Psoas muscle (tissue), 8 donors: ENCODE results near the gene CYP4F8. TPM values are rescaled to one million over a fixed set of nuclear protein-coding genes. Genes with fewer than 3 reads are reported as not detected.

Experiments
- ATAC-seq, 4 donors: fragments of 200-7000 bp; cut with Tn5 transposase; one replicate each; pipeline ENCODE4 v1.9.1; 2020; ENCODE audit warnings: moderate library complexity in 3 of 4, mild to moderate bottlenecking in 2 of 4
- DNase-seq, 2 donors: peaks; one replicate each; pipeline ENCODE4 v3.0.0-alpha.2; 2020
- H3K27ac ChIP-seq: fragments of 200-600 bp; one replicate; pipeline ENCODE4 v1.8.0; 2022
- H3K27me3 ChIP-seq, 3 donors: fragments of 200-600 bp in 1 of 3; one replicate each; pipeline versions ENCODE4 v1.6.1 to v1.8.0; 2013 to 2022; ENCODE audit warnings: low read length in 2 of 3, mild to moderate bottlenecking in 2 of 3, moderate library complexity in 1 of 3; ENCODE audit not compliant: insufficient read depth in 3 of 3
- H3K36me3 ChIP-seq, 2 donors: fragments of 200-600 bp in 1 of 2; one replicate each; pipeline versions ENCODE4 v1.6.1 to v1.8.0; 2013 to 2022; ENCODE audit warnings: low read depth in 1 of 2, mild to moderate bottlenecking in 1 of 2, moderate library complexity in 1 of 2; ENCODE audit not compliant: insufficient read depth in 1 of 2
- H3K4me1 ChIP-seq: fragments of 200-600 bp; one replicate; pipeline ENCODE4 v1.8.0; 2022
- H3K4me3 ChIP-seq: fragments of 200-600 bp; one replicate; pipeline ENCODE4 v1.8.0; 2022; ENCODE audit warnings: mild to moderate bottlenecking
- H3K9me3 ChIP-seq: fragments of 200-600 bp; one replicate; pipeline ENCODE4 v1.8.0; 2022
- WGBS, 3 donors: extraction: QIAGEN DNeasy Blood & Tissue Kit; methylation state at CpG; one replicate each; pipeline versions ENCODE4 v1.1.6 to v1.1.7; 2013; 5-methylcytosine and 5-hydroxymethylcytosine counted together
- intact Hi-C, 2 donors: fragments of 100-400 bp; cut with DNase I; formaldehyde crosslinking; loops; one replicate each; pipeline versions ENCODE4 v1.11.0 to v1.14.2; 2022
- polyA plus RNA-seq, 3 donors: library from polyadenylated mRNA; stranded (reverse); fragments of 200-250 nt; gene quantifications; one replicate each; pipeline ENCODE4 v1.2.3, GENCODE V29; 2013
- total RNA-seq, 4 donors: library from RNA; stranded (reverse); fragmentation: NEBNext Ultra II Directional in 2 of 4; extraction: Animal tissue kit (Norgen Biotek cat#: 25700) in 2 of 4; gene quantifications; one replicate each; pipeline versions ENCODE4 v1.2.1 to v1.2.4, GENCODE V29; 2021 to 2023
- TF ChIP-seq, protein P1 (sequence below): fragments of 200-600 bp; IDR thresholded peaks from one replicate; pipeline ENCODE4 v1.8.0; 2022; ENCODE audit warnings: antibody characterized with exemption
- donor health status: healthy with polysubstance abuse.
- donor health status: DM: no; HTN: no; CAD: no; lungs with moderate emphysema.
- donor health status: Bipolar disorder and iron deficiency.
- donor health status: healthy.
- donor health status: DM: yes; HTN: yes; CAD: no.
- donor health status: DM: no; HTN: no; CAD: no.
- donor health status: DM: no; HTN: no; CAD: no.
- donor health status: DM: yes; HTN: yes; CAD: no.

Gene CYP4F8
- total and polyA plus RNA-seq, 7 donors: not detected

DNA sequence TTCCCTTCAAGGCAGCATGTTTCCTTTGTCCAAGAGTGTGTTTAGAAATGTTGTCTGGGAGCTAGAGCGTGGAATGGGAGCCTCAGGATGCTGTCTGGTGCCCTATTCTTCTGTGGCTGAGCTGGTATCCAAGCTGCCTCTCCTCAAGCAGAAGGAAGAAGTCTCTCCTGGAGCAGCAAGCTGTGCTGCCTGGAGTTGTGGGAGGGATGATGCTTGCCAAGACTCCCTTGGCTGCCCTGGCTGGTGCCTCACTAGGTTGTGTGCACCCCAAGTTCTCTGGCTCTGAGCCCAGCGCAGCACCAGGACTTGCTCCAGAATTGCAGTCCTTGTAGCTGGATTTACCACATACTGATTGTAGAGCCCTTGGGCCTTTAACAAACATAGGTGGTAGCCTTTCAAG, 21.0 kb downstream of the CYP4F8 start:
- H3K27me3 ChIP-seq: peaks cover 0 to 2% (median 0%) of the 10 kb centered on the region in 3 donors
- TF ChIP-seq, protein P1, sequence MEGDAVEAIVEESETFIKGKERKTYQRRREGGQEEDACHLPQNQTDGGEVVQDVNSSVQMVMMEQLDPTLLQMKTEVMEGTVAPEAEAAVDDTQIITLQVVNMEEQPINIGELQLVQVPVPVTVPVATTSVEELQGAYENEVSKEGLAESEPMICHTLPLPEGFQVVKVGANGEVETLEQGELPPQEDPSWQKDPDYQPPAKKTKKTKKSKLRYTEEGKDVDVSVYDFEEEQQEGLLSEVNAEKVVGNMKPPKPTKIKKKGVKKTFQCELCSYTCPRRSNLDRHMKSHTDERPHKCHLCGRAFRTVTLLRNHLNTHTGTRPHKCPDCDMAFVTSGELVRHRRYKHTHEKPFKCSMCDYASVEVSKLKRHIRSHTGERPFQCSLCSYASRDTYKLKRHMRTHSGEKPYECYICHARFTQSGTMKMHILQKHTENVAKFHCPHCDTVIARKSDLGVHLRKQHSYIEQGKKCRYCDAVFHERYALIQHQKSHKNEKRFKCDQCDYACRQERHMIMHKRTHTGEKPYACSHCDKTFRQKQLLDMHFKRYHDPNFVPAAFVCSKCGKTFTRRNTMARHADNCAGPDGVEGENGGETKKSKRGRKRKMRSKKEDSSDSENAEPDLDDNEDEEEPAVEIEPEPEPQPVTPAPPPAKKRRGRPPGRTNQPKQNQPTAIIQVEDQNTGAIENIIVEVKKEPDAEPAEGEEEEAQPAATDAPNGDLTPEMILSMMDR: no peak
- ATAC-seq (no peak), DNase-seq (no peak)
- no peak overlapping the region for H3K27ac ChIP-seq
- H3K4me3 ChIP-seq: no peak overlapping the region
- intact Hi-C loops: no loop called here
- WGBS, 3 donors: 73 to 78% (median 76%) methylated on average over 2 of the region's 2 CpGs
- no peaks in the 10 kb centered on the region for H3K9me3 ChIP-seq
- no peaks in the 10 kb centered on the region for H3K36me3 ChIP-seq
- H3K4me1 ChIP-seq: no peaks in the 10 kb centered on the region

DNA sequence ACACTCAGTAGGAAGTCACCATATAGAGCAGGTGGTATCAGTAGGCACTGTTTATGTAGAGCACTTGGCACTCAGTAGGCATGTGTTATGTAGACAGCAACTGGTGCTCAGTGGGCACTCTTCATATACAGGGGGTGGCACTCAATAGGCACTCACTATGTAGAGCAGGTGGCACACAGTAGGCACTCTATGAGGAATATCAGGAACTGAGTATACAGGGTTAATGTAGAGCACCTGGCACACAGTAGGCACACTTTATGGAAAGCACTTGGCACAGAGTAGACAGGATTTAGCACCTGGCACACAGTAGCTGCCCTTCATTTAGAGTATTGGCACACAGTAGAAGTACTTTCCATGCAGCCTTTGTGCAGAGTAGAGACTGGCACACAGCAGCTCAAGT, 24.6 kb downstream of the CYP4F8 start:
- Histone ChIP-seq H3K4me1 (no peaks in the 10 kb centered on the region), H3K27me3 (no peaks in the 10 kb centered on the region), H3K27ac (no peak overlapping the region), H3K4me3 (no peak overlapping the region), H3K36me3 (no peaks in the 10 kb centered on the region), H3K9me3 (no peaks in the 10 kb centered on the region)
- DNase-seq (no peak), ATAC-seq (no peak)
- intact Hi-C loops: no loop called here
- TF ChIP-seq, protein P1: no peak

DNA sequence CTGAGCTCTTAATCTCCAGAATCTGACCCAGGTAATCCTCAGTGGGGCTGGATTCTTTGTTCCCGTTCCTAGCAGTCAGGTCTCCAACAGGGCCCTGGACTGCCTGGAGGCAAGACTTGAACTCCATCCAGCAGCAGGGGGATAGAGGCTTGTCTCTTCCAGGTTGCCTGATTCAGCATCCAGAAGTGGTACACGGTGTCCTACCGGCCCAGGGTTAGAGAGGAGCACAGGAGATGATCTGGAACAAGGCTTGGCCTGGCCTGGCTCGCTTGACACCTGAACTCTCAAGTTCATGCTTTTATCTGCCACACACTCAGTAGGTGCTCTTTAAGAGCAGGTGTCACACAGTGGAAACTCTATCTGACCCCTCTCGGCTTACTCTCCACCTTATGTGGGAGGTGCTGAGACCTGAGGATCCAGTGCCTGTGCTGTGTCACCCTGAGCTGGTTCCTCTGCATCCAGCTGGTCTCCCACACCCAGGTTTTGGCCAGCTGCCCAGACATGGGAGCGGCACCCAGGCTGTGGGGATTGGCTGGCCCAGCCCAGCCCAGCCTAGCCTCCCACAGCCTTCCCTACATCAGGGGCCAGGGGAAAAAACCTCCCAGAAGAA, 25.4 kb downstream of the CYP4F8 start, which contains the start of gene CYP4F3:
Gene CYP4F3, plus strand, starts transcription at position 604 of the 610 bp plus-strand sequence. CDS start 519 bp downstream, outside the sequence.
- ATAC-seq: no peak
- Histone ChIP-seq H3K27ac (no peak within 1 kb of the TSS), H3K27me3 (no peaks in the 10 kb centered on the region), H3K36me3 (no peaks in the 10 kb centered on the region), H3K9me3 (no peaks in the 10 kb centered on the region), H3K4me1 (no peaks in the 10 kb centered on the region), H3K4me3 (no peak within 1 kb of the TSS)
- TF ChIP-seq, protein P1: no peak
- 35 to 43% (median 38%) methylated on average over 6 of the region's 6 CpGs for WGBS, 3 donors
- peak in 1 of 2 donors; percentile 51 for DNase-seq
- intact Hi-C loops: no loop called here

DNA sequence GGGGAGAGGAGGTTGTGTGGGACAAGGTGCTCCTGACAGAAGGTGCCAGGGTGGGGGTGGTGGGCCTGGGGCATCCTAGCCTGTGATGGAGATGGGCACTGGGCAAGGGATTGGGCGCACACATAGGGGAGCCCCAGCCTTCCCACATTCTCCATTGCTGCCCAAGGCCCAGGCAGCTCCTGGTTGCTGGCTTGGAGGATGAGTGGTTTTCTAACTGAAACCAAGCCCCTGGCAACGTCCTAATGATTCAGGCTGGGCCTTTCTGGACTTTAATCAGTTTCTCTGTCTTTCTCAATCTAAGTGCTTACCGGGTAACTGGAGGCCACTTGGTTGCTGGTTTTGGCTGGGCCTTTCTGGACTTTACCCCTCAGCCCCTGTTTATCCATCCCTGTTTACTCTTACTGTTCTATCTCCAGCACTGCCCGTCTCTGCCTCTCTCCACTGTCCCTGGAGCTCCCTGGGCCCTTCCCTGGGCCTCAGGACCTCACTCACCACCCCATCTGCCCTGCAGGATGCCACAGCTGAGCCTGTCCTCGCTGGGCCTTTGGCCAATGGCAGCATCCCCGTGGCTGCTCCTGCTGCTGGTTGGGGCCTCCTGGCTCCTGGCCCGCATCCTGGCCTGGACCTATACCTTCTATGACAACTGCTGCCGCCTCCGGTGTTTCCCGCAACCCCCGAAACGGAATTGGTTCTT, 26.0 kb downstream of the CYP4F8 start:
- no peak for ATAC-seq
- Histone ChIP-seq H3K4me1 (no peaks in the 10 kb centered on the region), H3K27me3 (no peaks in the 10 kb centered on the region), H3K36me3 (no peaks in the 10 kb centered on the region), H3K27ac (no peak overlapping the region), H3K9me3 (no peaks in the 10 kb centered on the region), H3K4me3 (no peak overlapping the region)
- TF ChIP-seq, protein P1: no peak
- intact Hi-C loops: no loop called here
- DNase-seq: no peak
- 60 to 68% (median 68%) methylated on average over 12 of the region's 12 CpGs for WGBS, 3 donors
